ENCODE measurements around the gene TOR1AIP1. TPM values are rescaled to one million over a fixed set of nuclear protein-coding genes. Genes with fewer than 3 reads are reported as not detected.
"Not testable (repeated sequence)": the region's sequence is repeated elsewhere in the genome, so short reads cannot be mapped to it uniquely, and the experiment has no call there.

The TOR1AIP1 gene
- total RNA-seq = 28.7 TPM

GRCh38 chr1:179882253-179883039, at the start of gene TOR1AIP1:
TOR1AIP1 (plus strand) TSS chr1:179882285; CDS start chr1:179882503, 218 bp downstream.
- Histone ChIP-seq H3K27ac (ENCODE audit: low read depth, low read length) (peak within 1 kb of the TSS; percentile 100), H3K4me3 (ENCODE audit: low read length in 3 of 3) (peak within 1 kb of the TSS; percentile 96 to 98 (median 97)), H3K4me1 (ENCODE audit: control insufficient read depth in 3 of 3, insufficient read depth in 3 of 3, low read length in 3 of 3) (peaks cover 11 to 33% (median 23%) of the 10 kb centered on the region in 3 donors), H3K27me3 (ENCODE audit: control insufficient read depth in 3 of 3, insufficient read depth in 3 of 3, low read length in 3 of 3) (no peaks in the 10 kb centered on the region), H3K9me3 (ENCODE audit: control insufficient read depth in 3 of 3, low read length in 3 of 3) (no peaks in the 10 kb centered on the region), H3K9ac (ENCODE audit: low read depth in 1 of 3, low read length in 3 of 3) (peak within 1 kb of the TSS; percentile 99 to 100 (median 99)), H3K36me3 (ENCODE audit: control insufficient read depth in 3 of 3, insufficient read depth in 3 of 3, low read length in 3 of 3) (peaks cover 2 to 25% (median 17%) of the 10 kb centered on the region in 3 donors)

GRCh38 chr1:179836686-179837445, 45.2 kb upstream of the TOR1AIP1 start:
- not testable (repeated sequence) for H3K9ac ChIP-seq (ENCODE audit: low read depth in 1 of 3, low read length in 3 of 3); H3K36me3 ChIP-seq (ENCODE audit: control insufficient read depth in 3 of 3, insufficient read depth in 3 of 3, low read length in 3 of 3); H3K27ac ChIP-seq (ENCODE audit: low read depth, low read length); H3K27me3 ChIP-seq (ENCODE audit: control insufficient read depth in 3 of 3, insufficient read depth in 3 of 3, low read length in 3 of 3); H3K4me3 ChIP-seq (ENCODE audit: low read length in 3 of 3); H3K4me1 ChIP-seq (ENCODE audit: control insufficient read depth in 3 of 3, insufficient read depth in 3 of 3, low read length in 3 of 3); H3K9me3 ChIP-seq (ENCODE audit: control insufficient read depth in 3 of 3, low read length in 3 of 3)

GRCh38 chr1:179840107-179840506, 42.0 kb upstream of the TOR1AIP1 start:
- H3K36me3 ChIP-seq (ENCODE audit: control insufficient read depth in 3 of 3, insufficient read depth in 3 of 3, low read length in 3 of 3) = peaks cover 8 to 10% (median 8%) of the 10 kb centered on the region in 3 donors
- no peak overlapping the region for H3K9ac ChIP-seq (ENCODE audit: low read depth in 1 of 3, low read length in 3 of 3)
- no peaks in the 10 kb centered on the region for H3K9me3 ChIP-seq (ENCODE audit: control insufficient read depth in 3 of 3, low read length in 3 of 3)
- H3K27me3 ChIP-seq (ENCODE audit: control insufficient read depth in 3 of 3, insufficient read depth in 3 of 3, low read length in 3 of 3) = no peaks in the 10 kb centered on the region
- no peak overlapping the region for H3K27ac ChIP-seq (ENCODE audit: low read depth, low read length)
- H3K4me3 ChIP-seq (ENCODE audit: low read length in 3 of 3) = no peak overlapping the region
- no peaks in the 10 kb centered on the region for H3K4me1 ChIP-seq (ENCODE audit: control insufficient read depth in 3 of 3, insufficient read depth in 3 of 3, low read length in 3 of 3)

- no peak overlapping the region for H3K4me3 ChIP-seq (ENCODE audit: low read length in 3 of 3)
- no peak overlapping the region for H3K27ac ChIP-seq (ENCODE audit: low read depth, low read length)
- H3K36me3 ChIP-seq (ENCODE audit: control insufficient read depth in 3 of 3, insufficient read depth in 3 of 3, low read length in 3 of 3) = peaks cover 20 to 53% (median 43%) of the 10 kb centered on the region in 3 donors
- no peaks in the 10 kb centered on the region for H3K4me1 ChIP-seq (ENCODE audit: control insufficient read depth in 3 of 3, insufficient read depth in 3 of 3, low read length in 3 of 3)
- H3K9me3 ChIP-seq (ENCODE audit: control insufficient read depth in 3 of 3, low read length in 3 of 3) = no peaks in the 10 kb centered on the region
- H3K9ac ChIP-seq (ENCODE audit: low read depth in 1 of 3, low read length in 3 of 3) = no peak overlapping the region
- H3K27me3 ChIP-seq (ENCODE audit: control insufficient read depth in 3 of 3, insufficient read depth in 3 of 3, low read length in 3 of 3) = no peaks in the 10 kb centered on the region
These were observed 33.9 kb upstream of the TOR1AIP1 start for GRCh38 chr1:179848233-179848632.

- H3K4me1 ChIP-seq (ENCODE audit: control insufficient read depth in 3 of 3, insufficient read depth in 3 of 3, low read length in 3 of 3) = no peaks in the 10 kb centered on the region
- H3K9ac ChIP-seq (ENCODE audit: low read depth in 1 of 3, low read length in 3 of 3) = no peak overlapping the region
- H3K9me3 ChIP-seq (ENCODE audit: control insufficient read depth in 3 of 3, low read length in 3 of 3) = no peaks in the 10 kb centered on the region
- no peaks in the 10 kb centered on the region for H3K27me3 ChIP-seq (ENCODE audit: control insufficient read depth in 3 of 3, insufficient read depth in 3 of 3, low read length in 3 of 3)
- H3K27ac ChIP-seq (ENCODE audit: low read depth, low read length) = no peak overlapping the region
- H3K36me3 ChIP-seq (ENCODE audit: control insufficient read depth in 3 of 3, insufficient read depth in 3 of 3, low read length in 3 of 3) = peaks cover 12 to 46% (median 38%) of the 10 kb centered on the region in 3 donors
- H3K4me3 ChIP-seq (ENCODE audit: low read length in 3 of 3) = no peak overlapping the region
These were observed 29.0 kb upstream of the TOR1AIP1 start for GRCh38 chr1:179853102-179853501.

GRCh38 chr1:179855831-179856230, 26.3 kb upstream of the TOR1AIP1 start:
- H3K4me1 ChIP-seq (ENCODE audit: control insufficient read depth in 3 of 3, insufficient read depth in 3 of 3, low read length in 3 of 3); H3K9ac ChIP-seq (ENCODE audit: low read depth in 1 of 3, low read length in 3 of 3); H3K4me3 ChIP-seq (ENCODE audit: low read length in 3 of 3); H3K27ac ChIP-seq (ENCODE audit: low read depth, low read length); H3K9me3 ChIP-seq (ENCODE audit: control insufficient read depth in 3 of 3, low read length in 3 of 3); H3K27me3 ChIP-seq (ENCODE audit: control insufficient read depth in 3 of 3, insufficient read depth in 3 of 3, low read length in 3 of 3): not testable (repeated sequence)
- peaks cover 5 to 24% (median 23%) of the 10 kb centered on the region in 3 donors for H3K36me3 ChIP-seq (ENCODE audit: control insufficient read depth in 3 of 3, insufficient read depth in 3 of 3, low read length in 3 of 3)

- H3K4me3 ChIP-seq (ENCODE audit: low read length in 3 of 3) = no peak overlapping the region
- no peaks in the 10 kb centered on the region for H3K27me3 ChIP-seq (ENCODE audit: control insufficient read depth in 3 of 3, insufficient read depth in 3 of 3, low read length in 3 of 3)
- peaks cover 2 to 21% (median 20%) of the 10 kb centered on the region in 3 donors for H3K36me3 ChIP-seq (ENCODE audit: control insufficient read depth in 3 of 3, insufficient read depth in 3 of 3, low read length in 3 of 3)
- H3K4me1 ChIP-seq (ENCODE audit: control insufficient read depth in 3 of 3, insufficient read depth in 3 of 3, low read length in 3 of 3) = peaks cover 0 to 3% (median 0%) of the 10 kb centered on the region in 3 donors
- no peaks in the 10 kb centered on the region for H3K9me3 ChIP-seq (ENCODE audit: control insufficient read depth in 3 of 3, low read length in 3 of 3)
- H3K27ac ChIP-seq (ENCODE audit: low read depth, low read length) = no peak overlapping the region
- no peak overlapping the region for H3K9ac ChIP-seq (ENCODE audit: low read depth in 1 of 3, low read length in 3 of 3)
These were observed 25.8 kb upstream of the TOR1AIP1 start for GRCh38 chr1:179856296-179856695.

- H3K36me3 ChIP-seq (ENCODE audit: control insufficient read depth in 3 of 3, insufficient read depth in 3 of 3, low read length in 3 of 3) = peaks cover 2 to 21% (median 20%) of the 10 kb centered on the region in 3 donors
- no peak overlapping the region for H3K27ac ChIP-seq (ENCODE audit: low read depth, low read length)
- no peak overlapping the region for H3K4me3 ChIP-seq (ENCODE audit: low read length in 3 of 3)
- H3K4me1 ChIP-seq (ENCODE audit: control insufficient read depth in 3 of 3, insufficient read depth in 3 of 3, low read length in 3 of 3) = peaks cover 0 to 3% (median 0%) of the 10 kb centered on the region in 3 donors
- no peaks in the 10 kb centered on the region for H3K9me3 ChIP-seq (ENCODE audit: control insufficient read depth in 3 of 3, low read length in 3 of 3)
- no peak overlapping the region for H3K9ac ChIP-seq (ENCODE audit: low read depth in 1 of 3, low read length in 3 of 3)
- H3K27me3 ChIP-seq (ENCODE audit: control insufficient read depth in 3 of 3, insufficient read depth in 3 of 3, low read length in 3 of 3) = no peaks in the 10 kb centered on the region
These were observed 25.1 kb upstream of the TOR1AIP1 start for GRCh38 chr1:179857009-179857408.

GRCh38 chr1:179860652-179861051, 21.4 kb upstream of the TOR1AIP1 start:
- no peak overlapping the region for H3K27ac ChIP-seq (ENCODE audit: low read depth, low read length)

GRCh38 chr1:179865377-179865776, 16.7 kb upstream of the TOR1AIP1 start:
- H3K27ac ChIP-seq (ENCODE audit: low read depth, low read length) = no peak overlapping the region
- no peaks in the 10 kb centered on the region for H3K9me3 ChIP-seq (ENCODE audit: control insufficient read depth in 3 of 3, low read length in 3 of 3)
- H3K9ac ChIP-seq (ENCODE audit: low read depth in 1 of 3, low read length in 3 of 3) = no peak overlapping the region
- no peaks in the 10 kb centered on the region for H3K27me3 ChIP-seq (ENCODE audit: control insufficient read depth in 3 of 3, insufficient read depth in 3 of 3, low read length in 3 of 3)
- no peak overlapping the region for H3K4me3 ChIP-seq (ENCODE audit: low read length in 3 of 3)
- peaks cover 12 to 29% (median 21%) of the 10 kb centered on the region in 3 donors for H3K36me3 ChIP-seq (ENCODE audit: control insufficient read depth in 3 of 3, insufficient read depth in 3 of 3, low read length in 3 of 3)
- peaks cover 0 to 9% (median 3%) of the 10 kb centered on the region in 3 donors for H3K4me1 ChIP-seq (ENCODE audit: control insufficient read depth in 3 of 3, insufficient read depth in 3 of 3, low read length in 3 of 3)

More at GRCh38 chr1:179860652-179861051, 21.4 kb upstream of the TOR1AIP1 start:
- H3K9me3 ChIP-seq (ENCODE audit: control insufficient read depth in 3 of 3, low read length in 3 of 3) = no peaks in the 10 kb centered on the region
- H3K4me3 ChIP-seq (ENCODE audit: low read length in 3 of 3) = no peak overlapping the region
- peaks cover 12 to 30% (median 24%) of the 10 kb centered on the region in 3 donors for H3K36me3 ChIP-seq (ENCODE audit: control insufficient read depth in 3 of 3, insufficient read depth in 3 of 3, low read length in 3 of 3)
- no peak overlapping the region for H3K9ac ChIP-seq (ENCODE audit: low read depth in 1 of 3, low read length in 3 of 3)
- no peaks in the 10 kb centered on the region for H3K27me3 ChIP-seq (ENCODE audit: control insufficient read depth in 3 of 3, insufficient read depth in 3 of 3, low read length in 3 of 3)
- peaks cover 0 to 3% (median 0%) of the 10 kb centered on the region in 3 donors for H3K4me1 ChIP-seq (ENCODE audit: control insufficient read depth in 3 of 3, insufficient read depth in 3 of 3, low read length in 3 of 3)
